Measurements from ENCODE around the gene TSPAN9.

GRCh38 chr12:3227076-3227975, 150.1 kb downstream of the TSPAN9 start:
- TF ChIP-seq, protein P1, sequence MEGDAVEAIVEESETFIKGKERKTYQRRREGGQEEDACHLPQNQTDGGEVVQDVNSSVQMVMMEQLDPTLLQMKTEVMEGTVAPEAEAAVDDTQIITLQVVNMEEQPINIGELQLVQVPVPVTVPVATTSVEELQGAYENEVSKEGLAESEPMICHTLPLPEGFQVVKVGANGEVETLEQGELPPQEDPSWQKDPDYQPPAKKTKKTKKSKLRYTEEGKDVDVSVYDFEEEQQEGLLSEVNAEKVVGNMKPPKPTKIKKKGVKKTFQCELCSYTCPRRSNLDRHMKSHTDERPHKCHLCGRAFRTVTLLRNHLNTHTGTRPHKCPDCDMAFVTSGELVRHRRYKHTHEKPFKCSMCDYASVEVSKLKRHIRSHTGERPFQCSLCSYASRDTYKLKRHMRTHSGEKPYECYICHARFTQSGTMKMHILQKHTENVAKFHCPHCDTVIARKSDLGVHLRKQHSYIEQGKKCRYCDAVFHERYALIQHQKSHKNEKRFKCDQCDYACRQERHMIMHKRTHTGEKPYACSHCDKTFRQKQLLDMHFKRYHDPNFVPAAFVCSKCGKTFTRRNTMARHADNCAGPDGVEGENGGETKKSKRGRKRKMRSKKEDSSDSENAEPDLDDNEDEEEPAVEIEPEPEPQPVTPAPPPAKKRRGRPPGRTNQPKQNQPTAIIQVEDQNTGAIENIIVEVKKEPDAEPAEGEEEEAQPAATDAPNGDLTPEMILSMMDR (IDR thresholded peaks at IDR 0.05): peak in 1 of 12 donors; percentile 30
- TF ChIP-seq POLR2A (IDR thresholded peaks at IDR 0.05): no peak

All from heart left ventricle (tissue), 13 donors.